ENCODE results near the gene CNIH4. TPM values are rescaled to one million over a fixed set of nuclear protein-coding genes. Genes with fewer than 3 reads are reported as not detected.
"Not testable (repeated sequence)": the region's sequence is repeated elsewhere in the genome, so short reads cannot be mapped to it uniquely, and the experiment has no call there.

Gene CNIH4
- total RNA-seq, 2 experiments from 2014 or later, result 42.3 to 43.1 TPM

DNA sequence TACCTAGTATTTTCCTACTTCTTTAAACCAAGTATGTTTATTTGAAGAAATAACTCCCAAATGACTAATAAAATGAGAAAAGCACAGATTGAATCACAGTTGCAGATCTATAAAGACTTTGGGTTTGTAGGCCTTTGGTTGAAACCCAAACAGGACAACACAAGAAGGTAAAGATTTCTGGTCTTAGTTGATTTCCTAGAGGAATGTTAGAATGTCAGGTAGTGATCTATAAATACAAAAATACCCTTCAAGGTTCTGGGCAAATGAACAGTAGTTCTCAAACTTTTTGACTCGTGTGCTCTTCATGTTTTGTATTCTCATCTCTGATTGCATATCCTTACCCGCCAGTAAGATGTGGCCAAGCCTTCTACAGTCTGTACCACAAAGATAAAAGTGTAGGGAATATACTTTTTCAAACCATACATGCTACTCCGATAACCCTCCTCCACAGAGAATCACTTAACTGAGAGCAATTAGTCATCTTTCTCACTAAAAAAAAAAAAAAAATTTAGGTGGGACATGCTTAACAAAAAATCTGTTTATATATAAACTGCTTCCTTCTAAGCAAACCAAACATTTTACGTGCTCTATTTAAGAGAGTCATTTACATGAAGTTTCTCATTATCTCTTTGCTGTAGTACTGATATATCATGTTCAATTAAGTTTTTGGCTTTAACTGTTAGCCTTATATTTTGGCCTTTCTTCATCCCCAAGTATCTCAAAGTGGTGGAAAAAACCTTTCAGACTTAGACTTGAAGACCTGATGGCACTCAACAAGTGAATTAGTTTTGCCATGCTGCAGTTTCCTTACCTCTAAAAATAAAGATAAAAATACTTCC lies 36.0 kb downstream of the CNIH4 start:
- Mint-ChIP-seq H3K27ac (no peak overlapping the region), H3K4me1 (peaks cover 21% of the 10 kb centered on the region), H3K4me3 (no peak overlapping the region), H3K36me3 (peaks cover 72% of the 10 kb centered on the region), H3K9me3 (no peaks in the 10 kb centered on the region), H3K27me3 (no peaks in the 10 kb centered on the region)
- ATAC-seq (ENCODE audit: low read depth), result peak; percentile 66
- no peak for DNase-seq
- POLR2A ChIA-PET, result interaction anchor here (0.7 kb wide), 1 partner anchor 456 kb away, joined by 4 read pairs; no protein-coding TSS in a partner anchor

GRCh38 chr1:224393294-224393693 lies 36.6 kb downstream of the CNIH4 start:
- H3K4me1 Mint-ChIP-seq, result peaks cover 18% of the 10 kb centered on the region
- no peak overlapping the region for H3K4me3 Mint-ChIP-seq
- no peaks in the 10 kb centered on the region for H3K9me3 Mint-ChIP-seq
- no peak for DNase-seq
- H3K36me3 Mint-ChIP-seq, result peaks cover 75% of the 10 kb centered on the region
- no peak for ATAC-seq (ENCODE audit: low read depth)
- POLR2A ChIA-PET, result no interaction called here
- peak overlapping the region; percentile 15 for H3K27ac Mint-ChIP-seq
- H3K27me3 Mint-ChIP-seq, result no peaks in the 10 kb centered on the region

DNA sequence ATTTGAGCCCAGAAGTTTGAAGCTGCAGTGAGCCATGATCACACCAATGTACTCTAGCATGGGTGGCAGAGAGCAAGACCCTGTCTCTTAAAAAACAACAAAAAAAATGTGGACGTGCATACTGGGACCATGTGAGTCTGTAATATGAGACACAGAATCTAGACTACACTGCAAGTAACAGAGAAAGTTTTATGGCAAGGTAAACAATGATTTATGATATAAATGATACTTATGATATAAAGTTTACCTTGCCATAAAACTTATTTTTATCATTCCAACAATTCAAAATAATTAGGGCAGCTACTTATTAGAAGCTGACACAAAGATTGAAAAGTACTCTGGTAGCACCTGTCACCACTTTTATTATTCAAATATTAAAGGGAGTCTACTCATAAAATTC lies 43.2 kb downstream of the CNIH4 start:
- no peak overlapping the region for H3K4me3 Mint-ChIP-seq
- DNase-seq (no peak), ATAC-seq (ENCODE audit: low read depth) (no peak)
- POLR2A ChIA-PET, result interaction anchor here (1.0 kb wide), 1 partner anchor 32 kb away, joined by 3 read pairs; no protein-coding TSS in a partner anchor
- peaks cover 58% of the 10 kb centered on the region for H3K36me3 Mint-ChIP-seq
- H3K4me1 Mint-ChIP-seq, result peaks cover 24% of the 10 kb centered on the region
- no peak overlapping the region for H3K27ac Mint-ChIP-seq
- H3K9me3 Mint-ChIP-seq, result no peaks in the 10 kb centered on the region
- no peaks in the 10 kb centered on the region for H3K27me3 Mint-ChIP-seq

DNA sequence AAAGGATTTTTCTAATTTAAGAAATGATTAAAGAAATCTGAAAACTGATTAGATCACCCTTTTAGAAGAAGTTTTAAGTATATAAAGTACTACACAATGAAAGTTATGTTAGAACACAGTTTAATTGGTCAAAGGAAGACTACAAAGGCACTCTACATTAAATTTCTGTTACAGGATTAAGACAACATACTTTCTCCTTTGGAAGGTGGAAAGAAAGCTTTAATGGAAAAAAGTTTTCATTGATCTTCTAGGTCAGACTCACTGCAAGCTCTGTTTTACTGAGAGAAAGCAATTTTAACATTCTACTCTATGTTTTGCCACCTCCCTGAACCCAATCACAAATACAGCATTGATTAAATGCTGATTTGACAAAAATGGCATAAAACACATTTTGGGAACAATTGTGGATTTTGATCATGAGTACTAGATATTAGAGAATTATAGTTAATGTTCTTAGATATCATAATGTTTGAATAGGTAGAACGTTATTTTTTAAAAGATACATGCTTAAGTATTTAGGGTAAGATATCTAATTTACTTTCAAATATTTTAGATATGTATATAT lies 45.9 kb downstream of the CNIH4 start:
- peaks cover 55% of the 10 kb centered on the region for H3K36me3 Mint-ChIP-seq
- no peak for ATAC-seq (ENCODE audit: low read depth)
- POLR2A ChIA-PET, result no interaction called here
- no peaks in the 10 kb centered on the region for H3K27me3 Mint-ChIP-seq
- no peaks in the 10 kb centered on the region for H3K9me3 Mint-ChIP-seq
- DNase-seq, result no peak
- peaks cover 29% of the 10 kb centered on the region for H3K4me1 Mint-ChIP-seq
- H3K27ac Mint-ChIP-seq, result no peak overlapping the region
- no peak overlapping the region for H3K4me3 Mint-ChIP-seq

DNA sequence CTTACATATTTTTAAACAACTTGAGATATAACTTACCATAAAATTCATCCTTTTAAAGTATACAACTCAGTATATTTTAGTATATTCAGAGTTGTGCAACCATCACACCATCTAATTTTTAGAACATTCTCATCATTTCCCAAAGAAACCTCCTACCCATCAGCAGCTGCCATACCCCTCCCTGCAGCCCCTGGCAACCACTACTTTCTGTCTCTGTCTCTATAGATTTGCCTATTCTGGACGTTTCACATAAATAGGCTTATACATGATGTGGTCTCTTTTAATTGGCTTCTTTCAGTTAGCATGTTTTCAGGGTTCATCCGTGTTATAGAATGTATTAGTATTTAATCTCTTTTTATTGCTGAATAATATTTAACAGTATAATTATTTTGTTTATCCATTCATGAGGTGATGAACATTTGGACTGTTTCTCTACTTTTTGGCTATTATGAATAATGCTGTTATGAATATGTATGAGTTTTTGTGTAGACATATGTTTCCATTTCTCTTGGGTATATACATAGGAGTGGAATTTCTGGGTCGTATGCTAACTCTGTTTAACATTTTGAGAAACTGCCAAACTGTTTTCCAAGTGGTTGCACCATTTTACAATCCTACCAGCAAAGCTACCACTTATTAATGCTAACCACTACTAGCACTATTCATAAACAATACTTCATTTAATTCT lies 48.4 kb downstream of the CNIH4 start:
- no peak for ATAC-seq (ENCODE audit: low read depth)
- POLR2A ChIA-PET, result interaction anchor here (0.6 to 1.0 kb wide), 2 partner anchors 11 to 38 kb away, joined by 3 read pairs; no protein-coding TSS in a partner anchor
- peaks cover 41% of the 10 kb centered on the region for H3K36me3 Mint-ChIP-seq
- DNase-seq, result no peak
- peaks cover 31% of the 10 kb centered on the region for H3K4me1 Mint-ChIP-seq
- H3K27ac Mint-ChIP-seq, result no peak overlapping the region
- no peaks in the 10 kb centered on the region for H3K9me3 Mint-ChIP-seq
- no peaks in the 10 kb centered on the region for H3K27me3 Mint-ChIP-seq
- H3K4me3 Mint-ChIP-seq, result no peak overlapping the region

- H3K36me3 Mint-ChIP-seq, result peaks cover 41% of the 10 kb centered on the region
- ATAC-seq (ENCODE audit: low read depth), result no peak
- DNase-seq, result no peak
- POLR2A ChIA-PET, result no interaction called here
- no peak overlapping the region for H3K27ac Mint-ChIP-seq
- H3K4me1 Mint-ChIP-seq, result peaks cover 31% of the 10 kb centered on the region
- no peaks in the 10 kb centered on the region for H3K9me3 Mint-ChIP-seq
- no peak overlapping the region for H3K4me3 Mint-ChIP-seq
- no peaks in the 10 kb centered on the region for H3K27me3 Mint-ChIP-seq
Observed at GRCh38 chr1:224405604-224405970, 48.9 kb downstream of the CNIH4 start.

DNA sequence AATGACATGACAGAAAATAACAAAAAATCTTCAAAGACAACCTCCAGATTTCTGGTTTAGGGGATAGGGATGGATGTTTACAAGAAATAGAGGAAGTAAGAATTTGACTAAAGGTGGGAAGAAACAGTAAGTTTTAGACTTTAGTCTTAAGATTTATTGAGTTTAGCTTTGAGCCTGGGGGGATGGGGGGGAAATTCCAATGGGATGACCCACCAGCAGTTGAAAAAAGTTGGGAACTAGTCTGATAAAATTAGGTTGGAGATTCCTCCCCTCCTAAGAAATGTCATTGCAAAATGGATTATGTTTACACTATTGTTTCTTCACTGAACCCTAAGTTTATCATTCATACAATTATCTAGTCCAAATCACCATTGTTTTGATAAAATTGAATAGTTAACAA lies 49.5 kb downstream of the CNIH4 start:
- no peaks in the 10 kb centered on the region for H3K9me3 Mint-ChIP-seq
- no peak for ATAC-seq (ENCODE audit: low read depth)
- POLR2A ChIA-PET, result no interaction called here
- no peak overlapping the region for H3K4me3 Mint-ChIP-seq
- H3K27ac Mint-ChIP-seq, result peak overlapping the region; percentile 5
- peaks cover 28% of the 10 kb centered on the region for H3K4me1 Mint-ChIP-seq
- no peak for DNase-seq
- H3K27me3 Mint-ChIP-seq, result no peaks in the 10 kb centered on the region
- peaks cover 39% of the 10 kb centered on the region for H3K36me3 Mint-ChIP-seq

- Mint-ChIP-seq H3K27me3 (no peaks in the 10 kb centered on the region), H3K4me3 (no peak overlapping the region), H3K36me3 (peaks cover 47% of the 10 kb centered on the region), H3K4me1 (peaks cover 23% of the 10 kb centered on the region), H3K27ac (no peak overlapping the region), H3K9me3 (no peaks in the 10 kb centered on the region)
- POLR2A ChIA-PET, result no interaction called here
- no peak for ATAC-seq (ENCODE audit: low read depth)
- DNase-seq, result no peak
Observed at GRCh38 chr1:224407571-224408293, 51.1 kb downstream of the CNIH4 start.

GRCh38 chr1:224408294-224408590 lies 51.6 kb downstream of the CNIH4 start:
- H3K27ac Mint-ChIP-seq, result no peak overlapping the region
- DNase-seq (no peak), ATAC-seq (ENCODE audit: low read depth) (no peak)
- H3K4me3 Mint-ChIP-seq, result no peak overlapping the region
- POLR2A ChIA-PET, result no interaction called here
- peaks cover 23% of the 10 kb centered on the region for H3K4me1 Mint-ChIP-seq
- no peaks in the 10 kb centered on the region for H3K9me3 Mint-ChIP-seq
- H3K27me3 Mint-ChIP-seq, result no peaks in the 10 kb centered on the region
- peaks cover 47% of the 10 kb centered on the region for H3K36me3 Mint-ChIP-seq

DNA sequence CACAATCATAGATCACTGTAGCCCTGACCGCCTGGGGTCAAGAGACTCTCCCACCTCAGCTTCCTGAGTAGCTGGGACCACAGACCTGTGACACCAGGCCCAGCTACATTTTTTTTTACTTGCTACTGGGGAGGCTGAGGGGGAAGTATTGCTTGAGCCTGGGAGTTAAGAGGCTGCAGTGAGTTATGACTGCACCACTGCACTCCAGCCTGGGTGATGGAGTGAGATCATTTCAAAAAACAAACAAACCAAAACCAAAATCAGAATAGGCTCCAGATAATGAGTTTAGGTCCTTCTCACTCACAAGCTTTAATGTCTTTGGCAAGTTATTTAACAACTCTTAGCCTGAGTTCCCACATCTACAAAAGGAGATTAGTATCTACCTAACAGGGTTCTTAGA lies 55.1 kb downstream of the CNIH4 start:
- H3K27ac Mint-ChIP-seq, result no peak overlapping the region

GRCh38 chr1:224420106-224420505 lies 63.4 kb downstream of the CNIH4 start:
- Mint-ChIP-seq H3K4me1 (peaks cover 3% of the 10 kb centered on the region), H3K4me3 (no peak overlapping the region), H3K36me3 (peaks cover 35% of the 10 kb centered on the region), H3K27me3 (no peaks in the 10 kb centered on the region), H3K9me3 (no peaks in the 10 kb centered on the region), H3K27ac (no peak overlapping the region)
- ATAC-seq (ENCODE audit: low read depth) (no peak), DNase-seq (no peak)
- POLR2A ChIA-PET, result no interaction called here

More for the DNA sequence above, 55.1 kb downstream of the CNIH4 start:
- POLR2A ChIA-PET, result interaction anchor here (0.6 kb wide), 1 partner anchor 47 kb away, joined by 3 read pairs; no protein-coding TSS in a partner anchor
- ATAC-seq (ENCODE audit: low read depth), result peak; percentile 54
- Mint-ChIP-seq H3K4me3 (no peak overlapping the region), H3K9me3 (no peaks in the 10 kb centered on the region), H3K36me3 (peaks cover 31% of the 10 kb centered on the region), H3K27me3 (no peaks in the 10 kb centered on the region), H3K4me1 (peaks cover 17% of the 10 kb centered on the region)
- no peak for DNase-seq

GRCh38 chr1:224425279-224425884 lies 68.7 kb downstream of the CNIH4 start:
- POLR2A ChIA-PET, result no interaction called here
- H3K27me3 Mint-ChIP-seq, result no peaks in the 10 kb centered on the region
- no peaks in the 10 kb centered on the region for H3K9me3 Mint-ChIP-seq
- H3K4me3 Mint-ChIP-seq, result no peak overlapping the region
- peaks cover 14% of the 10 kb centered on the region for H3K4me1 Mint-ChIP-seq
- no peak for ATAC-seq (ENCODE audit: low read depth)
- peaks cover 32% of the 10 kb centered on the region for H3K36me3 Mint-ChIP-seq
- H3K27ac Mint-ChIP-seq, result no peak overlapping the region
- no peak for DNase-seq

GRCh38 chr1:224426869-224427268 lies 70.2 kb downstream of the CNIH4 start:
- H3K9me3 Mint-ChIP-seq; H3K4me3 Mint-ChIP-seq; POLR2A ChIA-PET; H3K27me3 Mint-ChIP-seq; ATAC-seq (ENCODE audit: low read depth); DNase-seq; H3K27ac Mint-ChIP-seq: not testable (repeated sequence)
- Mint-ChIP-seq H3K36me3 (peaks cover 38% of the 10 kb centered on the region), H3K4me1 (peaks cover 24% of the 10 kb centered on the region)

Measured in activated naive CD8-positive, alpha-beta T cell treated with anti-CD3 and anti-CD28 coated beads, Interleukin-2, amount 10 ng/mL, durations not matched to agents 7 days and 5 days (primary cell).